ENCODE data around the gene EVI5L.

DNA sequence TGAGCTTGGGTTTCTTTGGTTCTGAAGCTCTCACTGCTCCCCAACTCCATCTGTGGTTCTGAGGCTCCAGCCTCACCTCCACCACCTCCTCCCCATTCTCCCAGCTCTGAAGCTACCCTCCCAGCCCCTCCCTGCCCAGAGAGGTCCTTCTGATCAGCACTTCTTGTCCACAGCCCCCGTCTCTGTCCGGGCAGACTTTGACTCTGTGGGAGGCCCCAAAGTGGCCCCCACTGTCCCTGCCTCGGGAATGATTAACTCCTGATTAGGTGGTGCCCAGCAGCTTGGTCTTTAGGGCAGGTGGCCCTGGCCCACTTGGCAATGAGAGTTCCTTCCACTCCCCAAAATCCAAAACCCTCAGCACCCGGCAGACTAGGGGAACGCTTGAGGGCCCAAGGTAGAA, 14.4 kb downstream of the EVI5L start:
- TF ChIP-seq, protein P1, sequence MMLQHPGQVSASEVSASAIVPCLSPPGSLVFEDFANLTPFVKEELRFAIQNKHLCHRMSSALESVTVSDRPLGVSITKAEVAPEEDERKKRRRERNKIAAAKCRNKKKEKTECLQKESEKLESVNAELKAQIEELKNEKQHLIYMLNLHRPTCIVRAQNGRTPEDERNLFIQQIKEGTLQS (IDR thresholded peaks at IDR 0.05; ENCODE audit: insufficient read depth, low read depth, low read length) = no peak
- TF ChIP-seq POLR2AphosphoS5 (IDR thresholded peaks at IDR 0.05; ENCODE audit: low read depth, low read length) (no peak), POLR2A (IDR thresholded peaks at IDR 0.05; ENCODE audit: control extremely low read depth in 1 of 2, low read depth in 2 of 2, low read length in 2 of 2) (no peak), RAD21 (IDR thresholded peaks at IDR 0.05 in 1 of 2, conservative IDR thresholded peaks at IDR 0.05 in 1 of 2; ENCODE audit: low read depth in 2 of 2, low read length in 2 of 2) (no peak), CHD2 (IDR thresholded peaks at IDR 0.05; ENCODE audit: low read length) (no peak), EGR1 (IDR thresholded peaks at IDR 0.05; ENCODE audit: borderline replicate concordance, low read depth, low read length) (no peak), SP4 (IDR thresholded peaks at IDR 0.05; ENCODE audit: low read length) (no peak), MAX (IDR thresholded peaks at IDR 0.05) (no peak), FOSL1 (IDR thresholded peaks at IDR 0.05; ENCODE audit: insufficient read depth, low read depth, low read length) (no peak), EZH2 (IDR thresholded peaks at IDR 0.05; ENCODE audit: low read depth, low read length, severe bottlenecking) (no peak), HDAC2 (IDR thresholded peaks at IDR 0.05; ENCODE audit: borderline replicate concordance in 1 of 2, low read depth in 2 of 2, low read length in 2 of 2) (no peak)
- TF ChIP-seq, protein P2, sequence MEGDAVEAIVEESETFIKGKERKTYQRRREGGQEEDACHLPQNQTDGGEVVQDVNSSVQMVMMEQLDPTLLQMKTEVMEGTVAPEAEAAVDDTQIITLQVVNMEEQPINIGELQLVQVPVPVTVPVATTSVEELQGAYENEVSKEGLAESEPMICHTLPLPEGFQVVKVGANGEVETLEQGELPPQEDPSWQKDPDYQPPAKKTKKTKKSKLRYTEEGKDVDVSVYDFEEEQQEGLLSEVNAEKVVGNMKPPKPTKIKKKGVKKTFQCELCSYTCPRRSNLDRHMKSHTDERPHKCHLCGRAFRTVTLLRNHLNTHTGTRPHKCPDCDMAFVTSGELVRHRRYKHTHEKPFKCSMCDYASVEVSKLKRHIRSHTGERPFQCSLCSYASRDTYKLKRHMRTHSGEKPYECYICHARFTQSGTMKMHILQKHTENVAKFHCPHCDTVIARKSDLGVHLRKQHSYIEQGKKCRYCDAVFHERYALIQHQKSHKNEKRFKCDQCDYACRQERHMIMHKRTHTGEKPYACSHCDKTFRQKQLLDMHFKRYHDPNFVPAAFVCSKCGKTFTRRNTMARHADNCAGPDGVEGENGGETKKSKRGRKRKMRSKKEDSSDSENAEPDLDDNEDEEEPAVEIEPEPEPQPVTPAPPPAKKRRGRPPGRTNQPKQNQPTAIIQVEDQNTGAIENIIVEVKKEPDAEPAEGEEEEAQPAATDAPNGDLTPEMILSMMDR (IDR thresholded peaks at IDR 0.05; ENCODE audit: control extremely low read depth in 1 of 3, insufficient read depth in 1 of 3, low read depth in 1 of 3, low read length in 3 of 3) = no peak
- TF ChIP-seq, protein P3, sequence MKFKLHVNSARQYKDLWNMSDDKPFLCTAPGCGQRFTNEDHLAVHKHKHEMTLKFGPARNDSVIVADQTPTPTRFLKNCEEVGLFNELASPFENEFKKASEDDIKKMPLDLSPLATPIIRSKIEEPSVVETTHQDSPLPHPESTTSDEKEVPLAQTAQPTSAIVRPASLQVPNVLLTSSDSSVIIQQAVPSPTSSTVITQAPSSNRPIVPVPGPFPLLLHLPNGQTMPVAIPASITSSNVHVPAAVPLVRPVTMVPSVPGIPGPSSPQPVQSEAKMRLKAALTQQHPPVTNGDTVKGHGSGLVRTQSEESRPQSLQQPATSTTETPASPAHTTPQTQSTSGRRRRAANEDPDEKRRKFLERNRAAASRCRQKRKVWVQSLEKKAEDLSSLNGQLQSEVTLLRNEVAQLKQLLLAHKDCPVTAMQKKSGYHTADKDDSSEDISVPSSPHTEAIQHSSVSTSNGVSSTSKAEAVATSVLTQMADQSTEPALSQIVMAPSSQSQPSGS (IDR thresholded peaks at IDR 0.05; ENCODE audit: low read length) = no peak
